ENCODE data around the gene KRT34.

The KRT34 gene

GRCh38 chr17:41406205-41406604 is 24.1 kb upstream of the KRT34 start:
- peak; percentile 14 for TF ChIP-seq CTCF (IDR thresholded peaks at IDR 0.05; ENCODE audit: control insufficient read depth, insufficient read depth, low read depth, low read length, missing control alignments)
- H3K4me3 ChIP-seq (ENCODE audit: control insufficient read depth, low read depth, low read length) = no peak overlapping the region
- DNase-seq (ENCODE audit: low read depth) = no peak

GRCh38 chr17:41404024-41404671 is 22.0 kb upstream of the KRT34 start:
- H3K4me3 ChIP-seq (ENCODE audit: control insufficient read depth, low read depth, low read length) = no peak overlapping the region
- peak; percentile 91 for DNase-seq (ENCODE audit: low read depth)
- no peak for TF ChIP-seq CTCF (IDR thresholded peaks at IDR 0.05; ENCODE audit: control insufficient read depth, insufficient read depth, low read depth, low read length, missing control alignments)

- no peak for TF ChIP-seq CTCF (IDR thresholded peaks at IDR 0.05; ENCODE audit: control insufficient read depth, insufficient read depth, low read depth, low read length, missing control alignments)
- DNase-seq (ENCODE audit: low read depth) = no peak
- H3K4me3 ChIP-seq (ENCODE audit: control insufficient read depth, low read depth, low read length) = no peak overlapping the region
Observed at GRCh38 chr17:41403404-41404023, 21.4 kb upstream of the KRT34 start.

GRCh38 chr17:41402161-41402560 is 20.1 kb upstream of the KRT34 start:
- H3K4me3 ChIP-seq (ENCODE audit: control insufficient read depth, low read depth, low read length) = no peak overlapping the region
- DNase-seq (ENCODE audit: low read depth) = no peak
- TF ChIP-seq CTCF (IDR thresholded peaks at IDR 0.05; ENCODE audit: control insufficient read depth, insufficient read depth, low read depth, low read length, missing control alignments) = no peak

GRCh38 chr17:41396996-41397660 is 15.0 kb upstream of the KRT34 start, which contains the start of gene KRT31:
Gene KRT31 (minus strand): TSS chr17:41397608. CDS start chr17:41397539, 69 bp downstream.
- no peak for TF ChIP-seq CTCF (IDR thresholded peaks at IDR 0.05; ENCODE audit: control insufficient read depth, insufficient read depth, low read depth, low read length, missing control alignments)
- no peak within 1 kb of the TSS for H3K4me3 ChIP-seq (ENCODE audit: control insufficient read depth, low read depth, low read length)

GRCh38 chr17:41396340-41396739 is 14.2 kb upstream of the KRT34 start:
- DNase-seq (ENCODE audit: low read depth) = no peak
- no peak for TF ChIP-seq CTCF (IDR thresholded peaks at IDR 0.05; ENCODE audit: control insufficient read depth, insufficient read depth, low read depth, low read length, missing control alignments)
- no peak overlapping the region for H3K4me3 ChIP-seq (ENCODE audit: control insufficient read depth, low read depth, low read length)

More at GRCh38 chr17:41396996-41397660, 15.0 kb upstream of the KRT34 start, which contains the start of gene KRT31:
- no peak for DNase-seq (ENCODE audit: low read depth)

Data from AG09309 (cell line).